OCI-LY7 (cell line): ENCODE measurements around the gene DPYD. TPM values are rescaled to one million over a fixed set of nuclear protein-coding genes. Genes with fewer than 3 reads are reported as not detected.

Experiments
- BruUV-seq: library from RNA; stranded (reverse); fragments of 400-500 nt; replicated peaks from 2 replicates; lab custom pipeline; 2021; lab: Mats Ljungman, UMichigan
- CTCF ChIA-PET: fragments of 300-600 bp; sonication (Branson Sonifier 250); formaldehyde crosslinking; loops from one replicate; lab custom pipeline; 2022; ENCODE audit warnings: antibody characterized with exemption; ENCODE audit not compliant: unreplicated experiment; lab: Charles Lee
- POLR2A ChIA-PET: fragments of 300-600 bp; sonication (Branson Sonifier 250); formaldehyde crosslinking; loops from one replicate; lab custom pipeline; 2022; ENCODE audit warnings: antibody characterized with exemption; lab: Charles Lee
- DNase-seq: peaks from one replicate; pipeline ENCODE4 v3.0.0-alpha.2; 2015; ENCODE audit warnings: low spot score
- H2AFZ ChIP-seq: fragments of 200-600 bp; sonication (generic), shearing (Covaris generic); 2 replicates; pipeline ENCODE4 v1.6.1; 2014; ENCODE audit warnings: mild to moderate bottlenecking, antibody characterized with exemption, low read length, moderate library complexity
- H3K27ac ChIP-seq: fragments of 200-600 bp; sonication (generic); 2 replicates; pipeline ENCODE4 v1.5.1; 2014; ENCODE audit warnings: mixed run types, low read depth, mild to moderate bottlenecking, moderate library complexity, low read length, inconsistent platforms; ENCODE audit not compliant: poor library complexity, severe bottlenecking
- H3K36me3 ChIP-seq: fragments of 200-600 bp; sonication (generic); 2 replicates; pipeline ENCODE4 v1.6.1; 2014; ENCODE audit warnings: mild to moderate bottlenecking, antibody characterized with exemption, low read length, moderate library complexity, mixed read lengths; ENCODE audit not compliant: insufficient read depth
- H3K4me1 ChIP-seq: fragments of 200-600 bp; sonication (generic); 2 replicates; pipeline ENCODE4 v1.5.1; 2014; ENCODE audit warnings: mild to moderate bottlenecking, low read length; ENCODE audit not compliant: insufficient read depth, poor library complexity, severe bottlenecking
- H3K4me2 ChIP-seq: fragments of 200-600 bp; sonication (generic); 2 replicates; pipeline ENCODE4 v1.6.1; 2014; ENCODE audit warnings: mild to moderate bottlenecking, low read length
- H3K4me3 ChIP-seq: fragments of 200-600 bp; sonication (generic); 2 replicates; pipeline ENCODE4 v1.5.1; 2014; ENCODE audit warnings: mild to moderate bottlenecking, low read depth, low read length; ENCODE audit not compliant: poor library complexity, severe bottlenecking
- H3K79me2 ChIP-seq: fragments of 200-600 bp; sonication (generic); 2 replicates; pipeline ENCODE4 v1.6.1; 2016; ENCODE audit warnings: low read depth, mild to moderate bottlenecking, low read length, moderate library complexity, mixed read lengths; ENCODE audit not compliant: insufficient read depth
- H3K9me2 ChIP-seq: fragments of 200-600 bp; sonication (generic); 2 replicates; pipeline ENCODE4 v1.6.1; 2016; ENCODE audit warnings: mild to moderate bottlenecking, low read length, mixed read lengths; ENCODE audit not compliant: insufficient read depth
- H3K9me3 ChIP-seq: fragments of 200-600 bp; sonication (generic); 2 replicates; pipeline ENCODE4 v1.6.1; 2014; ENCODE audit warnings: mild to moderate bottlenecking, mixed run types, low read length, mixed read lengths
- H4K20me1 ChIP-seq: fragments of 200-600 bp; sonication (generic); 2 replicates; pipeline ENCODE4 v1.6.1; 2014; ENCODE audit warnings: mild to moderate bottlenecking, antibody characterized with exemption, low read length, moderate library complexity, mixed read lengths; ENCODE audit not compliant: insufficient read depth
- CTCF ChIP-seq: fragments of 200-600 bp; sonication (generic); conservative IDR thresholded peaks from 2 replicates; pipeline ENCODE4 v1.5.1; 2014; ENCODE audit warnings: mild to moderate bottlenecking, antibody characterized with exemption, low read length, moderate library complexity, mixed read lengths
- EZH2phosphoT487 ChIP-seq: fragments of 200-600 bp; sonication (generic); IDR thresholded peaks from 2 replicates; pipeline ENCODE4 v1.6.1; 2018; ENCODE audit warnings: low read depth, borderline replicate concordance, mild to moderate bottlenecking, mixed run types, antibody characterized with exemption, low read length, moderate library complexity, mixed read lengths
- intact Hi-C: fragments of 100-400 bp; cut with micrococcal nuclease; formaldehyde crosslinking; loops from one replicate; pipeline ENCODE4 v1.10.0; 2022; ENCODE audit not compliant: unreplicated experiment
- total RNA-seq, 2 experiments: library from RNA; depleted of rRNA in 1 of 2; stranded (reverse); fragments of >200 nt in 1 of 2; shearing (Covaris generic) in 1 of 2; gene quantifications; 2 replicates each; pipeline ENCODE4 v1.2.3, GENCODE V29; 2014 to 2022

The DPYD gene
- total RNA-seq, 2 experiments from 2014 or later, result 5.5 to 13.4 TPM

DNA sequence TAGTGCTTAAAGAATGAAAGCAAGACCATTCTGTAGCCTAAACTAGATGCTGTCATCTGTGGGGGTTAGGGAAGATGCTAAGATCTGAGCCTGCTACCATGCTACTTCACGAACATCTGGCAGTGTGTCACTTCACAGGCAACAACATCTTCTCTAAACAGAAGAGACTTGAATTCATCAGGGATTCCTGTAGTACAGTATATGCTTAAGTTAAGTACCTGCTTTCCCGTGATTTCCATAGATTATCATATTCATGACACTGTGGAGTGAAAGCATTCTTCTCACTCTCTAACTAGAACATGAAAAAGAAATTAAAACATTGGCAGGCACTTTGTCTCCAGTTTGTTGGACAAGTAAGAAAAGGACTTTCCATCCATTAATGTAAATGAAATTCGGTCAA lies 808.4 kb downstream of the DPYD start:
- BruUV-seq, result no TSS peak
- no peaks in the 10 kb centered on the region for H4K20me1 ChIP-seq
- no peaks in the 10 kb centered on the region for H3K36me3 ChIP-seq
- H3K4me2 ChIP-seq, result no peak overlapping the region
- H3K79me2 ChIP-seq, result no peaks in the 10 kb centered on the region
- H3K27ac ChIP-seq, result no peak overlapping the region
- no peak for TF ChIP-seq CTCF
- no peaks in the 10 kb centered on the region for H3K4me1 ChIP-seq
- H2AFZ ChIP-seq, result no peak overlapping the region
- ChIA-PET POLR2A (no interaction called here), CTCF (no interaction called here)
- H3K4me3 ChIP-seq, result no peak overlapping the region
- no peaks in the 10 kb centered on the region for H3K9me2 ChIP-seq
- intact Hi-C loops, result no loop called here
- H3K9me3 ChIP-seq, result no peaks in the 10 kb centered on the region
- no peak for DNase-seq

DNA sequence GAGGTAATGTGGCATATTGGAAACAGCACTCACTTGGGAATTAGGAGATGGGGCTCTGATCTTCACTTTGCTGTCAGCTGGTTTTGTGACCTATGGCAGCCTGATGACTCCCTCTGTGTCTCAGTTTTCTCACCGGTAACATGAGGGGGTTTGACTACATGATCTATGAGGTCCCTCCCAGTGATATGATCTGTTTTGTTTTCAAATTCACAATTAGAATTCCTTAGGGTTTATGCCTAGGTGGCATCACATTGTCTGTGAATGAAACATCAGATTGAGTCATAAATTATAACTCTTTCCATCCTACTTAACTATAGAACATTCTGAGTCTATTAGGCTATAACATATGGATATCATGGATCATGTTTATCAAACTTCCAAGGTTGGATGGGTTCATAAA lies 812.7 kb downstream of the DPYD start:
- Histone ChIP-seq H3K4me2 (no peak overlapping the region), H3K27ac (no peak overlapping the region), H3K9me3 (no peaks in the 10 kb centered on the region), H3K79me2 (no peaks in the 10 kb centered on the region), H4K20me1 (no peaks in the 10 kb centered on the region), H3K4me1 (no peaks in the 10 kb centered on the region), H3K36me3 (no peaks in the 10 kb centered on the region), H3K4me3 (no peak overlapping the region), H3K9me2 (no peaks in the 10 kb centered on the region), H2AFZ (no peak overlapping the region)
- DNase-seq, result no peak
- BruUV-seq, result no TSS peak
- POLR2A ChIA-PET, result interaction anchor here (0.6 to 1.0 kb wide), 2 partner anchors 18 to 30 kb away, joined by 4 read pairs; no protein-coding TSS in a partner anchor
- CTCF ChIA-PET, result no interaction called here
- TF ChIP-seq CTCF (no peak), EZH2phosphoT487 (no peak)
- intact Hi-C loops, result no loop called here

GRCh38 chr1:97105531-97105930 lies 815.3 kb downstream of the DPYD start:
- Histone ChIP-seq H3K4me2 (no peak overlapping the region), H3K36me3 (no peaks in the 10 kb centered on the region), H3K27ac (no peak overlapping the region), H3K9me3 (no peaks in the 10 kb centered on the region), H4K20me1 (no peaks in the 10 kb centered on the region), H3K79me2 (no peaks in the 10 kb centered on the region), H2AFZ (no peak overlapping the region), H3K4me1 (no peaks in the 10 kb centered on the region), H3K9me2 (no peaks in the 10 kb centered on the region), H3K4me3 (no peak overlapping the region)
- ChIA-PET CTCF (no interaction called here), POLR2A (interaction anchor here (0.5 to 0.7 kb wide), 2 partner anchors 260 to 936 kb away, joined by 3 read pairs; no protein-coding TSS in a partner anchor)
- intact Hi-C loops, result no loop called here
- TF ChIP-seq EZH2phosphoT487 (no peak), CTCF (no peak)
- DNase-seq, result no peak
- no TSS peak for BruUV-seq
